Measurements from ENCODE around the gene REEP3. TPM values are rescaled to one million over a fixed set of nuclear protein-coding genes. Genes with fewer than 3 reads are reported as not detected.

The REEP3 gene
- total RNA-seq, 1 donor from 2014 or later = 33.1 TPM

- no peak for DNase-seq (ENCODE audit: low spot score in 2 of 2, unreplicated experiment in 2 of 2)
- Mint-ChIP-seq H3K36me3 (peaks cover 25% of the 10 kb centered on the region), H3K9me3 (peaks cover 24% of the 10 kb centered on the region), H3K27me3 (ENCODE audit: low read depth) (no peaks in the 10 kb centered on the region), H3K4me3 (no peak overlapping the region), H3K4me1 (peaks cover 25% of the 10 kb centered on the region), H3K27ac (peak overlapping the region; percentile 60)
- no peak for TF ChIP-seq CTCF (IDR thresholded peaks at IDR 0.05; ENCODE audit: unreplicated experiment)
These were observed 14.6 kb upstream of the REEP3 start for GRCh38 chr10:63506554-63506953.

- Mint-ChIP-seq H3K27me3 (ENCODE audit: low read depth) (no peaks in the 10 kb centered on the region), H3K9me3 (peaks cover 36% of the 10 kb centered on the region), H3K36me3 (peaks cover 41% of the 10 kb centered on the region), H3K27ac (peak overlapping the region; percentile 90), H3K4me1 (peaks cover 41% of the 10 kb centered on the region), H3K4me3 (no peak overlapping the region)
- DNase-seq (ENCODE audit: low spot score in 2 of 2, unreplicated experiment in 2 of 2) = no peak
- TF ChIP-seq CTCF (IDR thresholded peaks at IDR 0.05; ENCODE audit: unreplicated experiment) = no peak
These were observed 6.0 kb upstream of the REEP3 start for GRCh38 chr10:63515002-63515763.

- H3K4me1 Mint-ChIP-seq = peaks cover 48% of the 10 kb centered on the region
- no peaks in the 10 kb centered on the region for H3K27me3 Mint-ChIP-seq (ENCODE audit: low read depth)
- no peak for TF ChIP-seq CTCF (IDR thresholded peaks at IDR 0.05; ENCODE audit: unreplicated experiment)
- peaks cover 26% of the 10 kb centered on the region for H3K9me3 Mint-ChIP-seq
- H3K4me3 Mint-ChIP-seq = no peak overlapping the region
- no peak for DNase-seq (ENCODE audit: low spot score in 2 of 2, unreplicated experiment in 2 of 2)
- no peak overlapping the region for H3K27ac Mint-ChIP-seq
- peaks cover 31% of the 10 kb centered on the region for H3K36me3 Mint-ChIP-seq
These were observed 5.0 kb upstream of the REEP3 start for GRCh38 chr10:63516207-63516606.

GRCh38 chr10:63518690-63519288 is 2.4 kb upstream of the REEP3 start:
- peaks cover 6% of the 10 kb centered on the region for H3K9me3 Mint-ChIP-seq
- peaks cover 64% of the 10 kb centered on the region for H3K4me1 Mint-ChIP-seq
- H3K4me3 Mint-ChIP-seq = no peak overlapping the region
- H3K27me3 Mint-ChIP-seq (ENCODE audit: low read depth) = no peaks in the 10 kb centered on the region
- TF ChIP-seq CTCF (IDR thresholded peaks at IDR 0.05; ENCODE audit: unreplicated experiment) = no peak
- peaks cover 14% of the 10 kb centered on the region for H3K36me3 Mint-ChIP-seq
- DNase-seq (ENCODE audit: low spot score in 2 of 2, unreplicated experiment in 2 of 2) = no peak
- peak overlapping the region; percentile 76 for H3K27ac Mint-ChIP-seq

GRCh38 chr10:63521416-63522276 is 445 bp downstream of the REEP3 start:
- H3K4me1 Mint-ChIP-seq = peaks cover 55% of the 10 kb centered on the region
- H3K27ac Mint-ChIP-seq = peak overlapping the region; percentile 98
- TF ChIP-seq CTCF (IDR thresholded peaks at IDR 0.05; ENCODE audit: unreplicated experiment) = no peak
- no peaks in the 10 kb centered on the region for H3K9me3 Mint-ChIP-seq
- peak; percentile 52 to 73 for DNase-seq (ENCODE audit: low spot score in 2 of 2, unreplicated experiment in 2 of 2)
- no peaks in the 10 kb centered on the region for H3K27me3 Mint-ChIP-seq (ENCODE audit: low read depth)
- H3K4me3 Mint-ChIP-seq = peak overlapping the region; percentile 87
- peaks cover 6% of the 10 kb centered on the region for H3K36me3 Mint-ChIP-seq

Data from mesothelial cell of epicardium (in vitro differentiated cells).